HCT116 (cell line): ENCODE measurements around the gene ZNF414. TPM values are rescaled to one million over a fixed set of nuclear protein-coding genes. Genes with fewer than 3 reads are reported as not detected.

Experiments used
- ATAC-seq: fragments of 200-7000 bp; cut with Tn5 transposase; 2 replicates; pipeline ENCODE4 v1.9.1; 2020; ENCODE audit warnings: mild to moderate bottlenecking, moderate library complexity
- BruUV-seq: library from RNA; stranded (reverse); fragments of 400-500 nt; replicated peaks from 2 replicates; lab custom pipeline; 2021; lab: Mats Ljungman, UMichigan
- CTCF ChIA-PET: fragments of 300-600 bp; sonication (Branson Sonifier 250); formaldehyde crosslinking; loops from one replicate; lab custom pipeline; 2021; ENCODE audit warnings: antibody characterized with exemption; lab: Charles Lee
- POLR2A ChIA-PET: fragments of 300-600, 350-600 bp; sonication (Branson Sonifier 250); formaldehyde crosslinking; loops from one replicate; lab custom pipeline; 2021; ENCODE audit warnings: antibody characterized with exemption; lab: Charles Lee
- RAD21 ChIA-PET, 2 experiments: fragments of 300-600 bp; sonication (Branson Sonifier 250); formaldehyde crosslinking; loops; one replicate each; lab custom pipeline; 2023; ENCODE audit warnings: low total read pairs in 2 of 2; ENCODE audit not compliant: uncharacterized antibody in 2 of 2, unreplicated experiment in 2 of 2, low non-redundant PET in 1 of 2; lab: Charles Lee
- DNase-seq: peaks from one replicate; pipeline ENCODE4 v3.0.0-alpha.2; 2010; ENCODE audit warnings: low read depth, low spot score
- H2AFZ ChIP-seq: fragments of 200-600 bp; shearing (Covaris generic), sonication (generic); 2 replicates; pipeline ENCODE4 v1.6.1; 2017; ENCODE audit warnings: low read depth, mixed run types, mixed read lengths, antibody characterized with exemption, low read length; ENCODE audit not compliant: poor library complexity, severe bottlenecking
- H3K27ac ChIP-seq: 2 replicates; pipeline ENCODE4 v1.5.1; 2012; ENCODE audit warnings: low read depth, low read length
- H3K27me3 ChIP-seq: fragments of 200-600 bp; sonication (generic); 2 replicates; pipeline ENCODE4 v1.6.1; 2016; ENCODE audit warnings: mixed run types, low read length, mixed read lengths; ENCODE audit not compliant: insufficient read depth
- H3K36me3 ChIP-seq, 2 experiments: fragments of 200-500 bp in 1 of 2; fragments of 200-600 bp in 1 of 2; sonication (Bioruptor generic) in 1 of 2; sonication (generic) in 1 of 2; 2 replicates each; pipeline versions ENCODE4 v1.5.1 to v1.6.1; 2014 to 2016; ENCODE audit warnings: low read length in 2 of 2, inconsistent platforms in 1 of 2, mixed read lengths in 1 of 2, mixed run types in 1 of 2; ENCODE audit not compliant: insufficient read depth in 2 of 2, control insufficient read depth in 1 of 2
- H3K4me1 ChIP-seq, 2 experiments: fragments of 200-600 bp in 1 of 2; sonication (generic) in 1 of 2; 2 replicates each; pipeline versions ENCODE4 v1.5.1 to v1.6.1; 2012 to 2017; ENCODE audit warnings: low read length in 2 of 2, inconsistent platforms in 1 of 2, mild to moderate bottlenecking in 1 of 2, mixed read lengths in 1 of 2, mixed run types in 1 of 2, moderate library complexity in 1 of 2; ENCODE audit not compliant: insufficient read depth in 2 of 2, control insufficient read depth in 1 of 2
- H3K4me2 ChIP-seq: fragments of 200-600 bp; sonication (generic); 2 replicates; pipeline ENCODE4 v1.6.1; 2017; ENCODE audit warnings: mixed run types, low read length, mixed read lengths
- H3K4me3 ChIP-seq, 2 experiments: fragments of 200-600 bp in 1 of 2; sonication (generic) in 1 of 2; replicated peaks in 1 of 2; 2 replicates each; pipeline ENCODE4 v1.5.1; 2011 to 2016; ENCODE audit warnings: low read length in 2 of 2, control low read depth in 1 of 2, low read depth in 1 of 2, mild to moderate bottlenecking in 1 of 2, mixed read lengths in 1 of 2, mixed run types in 1 of 2
- H3K79me2 ChIP-seq: fragments of 200-600 bp; sonication (generic); 2 replicates; pipeline ENCODE4 v1.6.1; 2017; ENCODE audit warnings: mild to moderate bottlenecking, mixed run types, low read length, moderate library complexity, mixed read lengths; ENCODE audit not compliant: insufficient read depth
- H3K9ac ChIP-seq: fragments of 200-600 bp; sonication (generic); 2 replicates; pipeline ENCODE4 v1.6.1; 2016; ENCODE audit warnings: low read length, mixed read lengths
- H3K9me2 ChIP-seq: fragments of 200-600 bp; sonication (generic), shearing (Covaris generic); 2 replicates; pipeline ENCODE4 v1.6.1; 2017; ENCODE audit warnings: mixed run types, mild to moderate bottlenecking, moderate library complexity; ENCODE audit not compliant: insufficient read depth
- H3K9me3 ChIP-seq, 2 experiments: fragments of 200-500 bp in 1 of 2; fragments of 200-600 bp in 1 of 2; sonication (Bioruptor generic) in 1 of 2; sonication (generic) in 1 of 2; 2 replicates each; pipeline ENCODE4 v1.6.1; 2014 to 2017; ENCODE audit warnings: low read length in 2 of 2, mixed read lengths in 2 of 2, inconsistent platforms in 1 of 2, low read depth in 1 of 2, mild to moderate bottlenecking in 1 of 2, mixed run types in 1 of 2, moderate library complexity in 1 of 2; ENCODE audit not compliant: control insufficient read depth in 1 of 2, insufficient read depth in 1 of 2
- H4K20me1 ChIP-seq: fragments of 200-600 bp; sonication (generic), shearing (Covaris generic); 2 replicates; pipeline ENCODE4 v1.6.1; 2017; ENCODE audit warnings: mixed run types, mild to moderate bottlenecking, moderate library complexity; ENCODE audit not compliant: insufficient read depth
- ATF3 ChIP-seq: IDR thresholded peaks from 2 replicates; pipeline ENCODE4 v1.6.1; 2012
- CTCF ChIP-seq, 3 experiments: fragments of 200-600 bp in 1 of 3; sonication (generic) in 1 of 3; IDR thresholded peaks in 2 of 3; conservative IDR thresholded peaks in 1 of 3; 2 replicates each; pipeline ENCODE4 v1.5.1; 2012 to 2017; ENCODE audit warnings: low read depth in 2 of 3, low read length in 2 of 3, antibody characterized with exemption in 1 of 3, borderline replicate concordance in 1 of 3, control low read depth in 1 of 3, mild to moderate bottlenecking in 1 of 3, mixed read lengths in 1 of 3, mixed run types in 1 of 3, moderate library complexity in 1 of 3; ENCODE audit not compliant: insufficient read depth in 1 of 3
- EZH2phosphoT487 ChIP-seq: fragments of 200-600 bp; IDR thresholded peaks from 2 replicates; pipeline ENCODE4 v1.6.1; 2018; ENCODE audit warnings: antibody characterized with exemption, borderline replicate concordance
- POLR2AphosphoS5 ChIP-seq: IDR thresholded peaks from 2 replicates; pipeline ENCODE4 v1.6.1; 2011; ENCODE audit warnings: mild to moderate bottlenecking, low read depth, low read length, moderate library complexity
- TCF7L2 ChIP-seq: IDR thresholded peaks from 2 replicates; pipeline ENCODE4 v1.7.0; 2011; ENCODE audit warnings: borderline replicate concordance, inconsistent platforms; ENCODE audit not compliant: insufficient read depth, insufficient read length; ENCODE audit errors: extremely low read depth
- intact Hi-C: fragments of 100-400 bp; cut with micrococcal nuclease; formaldehyde crosslinking; loops from 2 replicates; pipeline ENCODE4 v1.10.0; 2022
- total RNA-seq: library from RNA; stranded (reverse); gene quantifications from one replicate; pipeline ENCODE4 v1.2.1, GENCODE V29; 2021; ENCODE audit not compliant: unreplicated experiment

Gene ZNF414
- total RNA-seq, 1 experiment from 2014 or later, result 31.9 TPM

- H3K9me2 ChIP-seq, result no peaks in the 10 kb centered on the region
- CTCF ChIA-PET, result interaction anchor here (0.7 to 2.0 kb wide), 4 partner anchors 12 to 172 kb away, joined by 4 to 10 read pairs (median 6); partner anchors contain the start of gene ZNF414
Observed at GRCh38 chr19:8525401-8525684, 11.4 kb upstream of the ZNF414 start.

More at GRCh38 chr19:8525401-8525684, 11.4 kb upstream of the ZNF414 start:
- BruUV-seq, result no TSS peak
- H3K27me3 ChIP-seq, result no peaks in the 10 kb centered on the region
- DNase-seq (no peak), ATAC-seq (no peak)
- no peak overlapping the region for H2AFZ ChIP-seq
- ChIA-PET POLR2A (interaction anchor here (1.2 to 5.0 kb wide), 2 partner anchors 11 to 135 kb away, joined by 6 to 69 read pairs; partner anchors contain the start of genes RAB11B and ZNF414), RAD21 (interaction anchor here in 1 of 2 experiments (1.4 kb wide), 1 partner anchor 12 kb away, joined by 3 read pairs; the partner anchor contains the start of gene ZNF414)
- H3K36me3 ChIP-seq, result no peaks in the 10 kb centered on the region
- peak overlapping the region; percentile 98 for H3K4me2 ChIP-seq
- H3K27ac ChIP-seq, result peak overlapping the region; percentile 73
- no peak for TF ChIP-seq ATF3
- TF ChIP-seq TCF7L2, result no peak
- TF ChIP-seq CTCF (IDR thresholded peaks at IDR 0.05 in 2 of 3, conservative IDR thresholded peaks at IDR 0.05 in 1 of 3; ENCODE audit: borderline replicate concordance in 1 of 3, insufficient read depth in 1 of 3, low read depth in 2 of 3, low read length in 2 of 3), result 0 out of 6 replicates have a peak, but pooled peaks of 2 of the 3 experiments have one; percentile 10 to 22
- peak; percentile 76 for TF ChIP-seq POLR2AphosphoS5
- TF ChIP-seq EZH2phosphoT487, result no peak
- H4K20me1 ChIP-seq, result no peaks in the 10 kb centered on the region
- no peaks in the 10 kb centered on the region; a peak in 1 of 4 replicates for H3K9me3 ChIP-seq
- peaks cover 3 to 20% of the 10 kb centered on the region in 2 experiments; a peak in 3 of 4 replicates for H3K4me1 ChIP-seq
- peak overlapping the region; percentile 66 for H3K9ac ChIP-seq
- peak overlapping the region; percentile 57 to 62 for H3K4me3 ChIP-seq
- intact Hi-C loops, result no loop called here
- no peaks in the 10 kb centered on the region for H3K79me2 ChIP-seq
